Mesendoderm (in vitro differentiated cells): ENCODE results near the gene ARHGAP22.

ENCODE experiments used
- DNase-seq: peaks from one replicate; pipeline ENCODE4 v3.0.0; 2013
- H2AK5ac ChIP-seq: 2 replicates; pipeline ENCODE4 v1.6.1; 2013; ENCODE audit warnings: low read length, inconsistent platforms
- H2BK120ac ChIP-seq: 2 replicates; pipeline ENCODE4 v1.6.1; 2013; ENCODE audit warnings: low read depth, mild to moderate bottlenecking, low read length, moderate library complexity, mixed read lengths
- H2BK15ac ChIP-seq: replicated peaks from 2 replicates; pipeline ENCODE4 v1.6.1; 2013; ENCODE audit warnings: low read depth, mild to moderate bottlenecking, moderate library complexity
- H2BK5ac ChIP-seq: 2 replicates; pipeline ENCODE4 v1.6.1; 2013; ENCODE audit warnings: low read length, inconsistent platforms
- H3K18ac ChIP-seq: 2 replicates; pipeline ENCODE4 v1.6.1; 2013; ENCODE audit warnings: mild to moderate bottlenecking, low read length, mixed read lengths
- H3K23ac ChIP-seq: one replicate; pipeline ENCODE4 v1.6.1; 2013; ENCODE audit warnings: low read length
- H3K27ac ChIP-seq: 2 replicates; pipeline ENCODE4 v1.5.1; 2013; ENCODE audit warnings: low read depth, mild to moderate bottlenecking, inconsistent platforms, low read length, moderate library complexity
- H3K27me3 ChIP-seq: 2 replicates; pipeline ENCODE4 v1.6.1; 2013; ENCODE audit warnings: low read length, control low read depth, mild to moderate bottlenecking, inconsistent platforms; ENCODE audit not compliant: insufficient read depth, poor library complexity
- H3K36me3 ChIP-seq: 2 replicates; pipeline ENCODE4 v1.6.1; 2013; ENCODE audit warnings: low read length, inconsistent platforms; ENCODE audit not compliant: control insufficient read depth, insufficient read depth
- H3K4ac ChIP-seq: one replicate; pipeline ENCODE4 v1.6.1; 2013; ENCODE audit warnings: low read depth, mild to moderate bottlenecking, low read length, moderate library complexity
- H3K4me1 ChIP-seq: 2 replicates; pipeline ENCODE4 v1.6.1; 2013; ENCODE audit warnings: low read depth, low read length, inconsistent platforms; ENCODE audit not compliant: control insufficient read depth
- H3K4me2 ChIP-seq: 2 replicates; pipeline ENCODE4 v1.6.1; 2013; ENCODE audit warnings: low read length
- H3K4me3 ChIP-seq: 2 replicates; pipeline ENCODE4 v1.5.1; 2013; ENCODE audit warnings: mild to moderate bottlenecking, low read length
- H3K56ac ChIP-seq: one replicate; pipeline ENCODE4 v1.6.1; 2013; ENCODE audit warnings: low read length
- H3K79me1 ChIP-seq: 2 replicates; pipeline ENCODE4 v1.6.1; 2013; ENCODE audit warnings: low read length, inconsistent platforms
- H3K79me2 ChIP-seq: 2 replicates; pipeline ENCODE4 v1.6.1; 2013; ENCODE audit warnings: mild to moderate bottlenecking, low read length; ENCODE audit not compliant: control insufficient read depth, insufficient read depth
- H3K9ac ChIP-seq: 2 replicates; pipeline ENCODE4 v1.6.1; 2013; ENCODE audit warnings: low read length, inconsistent platforms
- H4K5ac ChIP-seq: one replicate; pipeline ENCODE4 v1.6.1; 2013; ENCODE audit warnings: low read length
- H4K8ac ChIP-seq: one replicate; pipeline ENCODE4 v1.6.1; 2013; ENCODE audit warnings: low read depth, mild to moderate bottlenecking, control low read depth, low read length, moderate library complexity
- WGBS: extraction: QIAGEN DNeasy Blood & Tissue Kit; methylation state at CpG from one replicate; pipeline ENCODE4 v1.1.7; 2013; ENCODE audit warnings: low lambda C conversion rate, missing lambda C conversion rate; ENCODE audit not compliant: insufficient coverage; ENCODE audit errors: extremely low coverage; 5-methylcytosine and 5-hydroxymethylcytosine counted together

Gene ARHGAP22

DNA sequence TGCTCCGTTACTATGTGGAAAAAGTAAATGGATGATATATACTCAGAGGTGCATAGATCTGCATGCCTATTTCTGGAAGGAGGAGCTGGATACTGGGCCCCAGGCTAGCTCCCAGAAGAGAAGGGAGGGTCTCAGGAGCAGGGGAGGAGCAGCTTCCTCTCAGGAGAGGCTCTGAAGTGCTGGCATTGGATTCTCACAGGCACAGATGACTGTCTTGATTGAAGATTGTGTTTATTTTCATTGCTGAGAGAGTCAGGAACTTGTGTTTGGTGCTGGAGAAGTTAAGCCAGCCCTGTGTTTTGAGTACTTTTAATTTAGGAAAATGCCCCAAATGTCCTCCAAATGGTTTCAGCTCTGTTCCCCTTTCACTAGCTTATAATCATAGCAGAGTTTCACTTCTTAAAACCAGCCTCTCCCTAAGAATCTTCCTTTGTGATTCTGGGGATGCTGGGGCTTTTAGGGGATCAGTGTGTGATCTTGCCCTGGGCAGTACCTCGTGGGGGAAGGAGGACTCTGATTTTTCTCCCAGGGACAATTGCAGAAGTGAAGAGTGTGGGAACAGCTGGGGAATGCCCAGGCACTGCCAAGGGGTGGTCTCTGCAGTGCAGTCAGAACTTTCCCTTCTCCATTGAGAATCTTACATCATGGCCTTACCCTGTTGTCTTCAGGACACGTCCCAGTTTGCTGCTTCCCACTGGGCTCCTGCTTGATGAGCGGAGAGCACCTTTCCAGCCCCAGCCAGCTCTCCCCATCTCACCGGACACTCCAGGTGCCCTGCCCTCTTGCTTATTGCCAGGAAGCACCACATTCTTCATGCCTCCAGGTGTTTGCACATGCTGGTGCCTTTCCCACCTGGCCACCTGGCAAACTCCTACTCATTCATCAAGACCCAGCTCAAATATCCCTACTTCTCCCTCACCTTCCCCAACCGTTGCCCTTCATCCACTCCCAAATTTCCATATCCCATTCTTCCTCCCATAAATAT is 102.8 kb downstream of the ARHGAP22 start:
- no peak overlapping the region for H3K23ac ChIP-seq
- no peak overlapping the region for H2BK15ac ChIP-seq
- no peaks in the 10 kb centered on the region for H3K36me3 ChIP-seq
- H2BK120ac ChIP-seq = no peak overlapping the region
- no peak overlapping the region for H3K4me2 ChIP-seq
- no peaks in the 10 kb centered on the region for H3K4me1 ChIP-seq
- no peak overlapping the region for H3K4me3 ChIP-seq
- no peak overlapping the region for H2AK5ac ChIP-seq
- no peak overlapping the region for H3K56ac ChIP-seq
- H4K8ac ChIP-seq = no peak overlapping the region
- H2BK5ac ChIP-seq = no peak overlapping the region
- no peaks in the 10 kb centered on the region for H3K79me2 ChIP-seq
- no peaks in the 10 kb centered on the region for H3K79me1 ChIP-seq
- H3K27me3 ChIP-seq = no peaks in the 10 kb centered on the region
- no peak overlapping the region for H3K4ac ChIP-seq
- DNase-seq = no peak
- 100% methylated on average over 1 of the region's 6 CpGs for WGBS
- no peak overlapping the region for H3K27ac ChIP-seq
- H3K9ac ChIP-seq = no peak overlapping the region
- no peak overlapping the region for H4K5ac ChIP-seq
- H3K18ac ChIP-seq = no peak overlapping the region

DNA sequence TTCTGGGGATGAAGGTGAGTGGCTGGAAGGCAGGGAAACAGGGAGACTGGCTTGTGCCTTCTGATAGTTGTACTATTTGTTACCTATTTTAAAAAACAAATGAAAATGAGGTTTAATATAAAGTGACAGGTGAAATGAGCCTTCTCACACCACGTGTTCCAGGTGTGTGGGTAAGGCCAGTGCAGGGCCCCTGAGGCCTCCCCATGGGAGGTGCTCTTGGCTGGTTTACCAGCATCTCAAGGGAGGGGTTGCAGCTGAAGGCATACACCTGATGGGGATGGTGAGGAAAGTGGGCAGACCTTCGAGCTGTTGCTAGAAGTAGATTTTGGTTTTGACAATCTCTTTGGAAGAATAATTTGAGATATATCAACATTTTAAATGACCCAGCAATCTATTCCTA is 103.6 kb downstream of the ARHGAP22 start:
- no peak for DNase-seq

DNA sequence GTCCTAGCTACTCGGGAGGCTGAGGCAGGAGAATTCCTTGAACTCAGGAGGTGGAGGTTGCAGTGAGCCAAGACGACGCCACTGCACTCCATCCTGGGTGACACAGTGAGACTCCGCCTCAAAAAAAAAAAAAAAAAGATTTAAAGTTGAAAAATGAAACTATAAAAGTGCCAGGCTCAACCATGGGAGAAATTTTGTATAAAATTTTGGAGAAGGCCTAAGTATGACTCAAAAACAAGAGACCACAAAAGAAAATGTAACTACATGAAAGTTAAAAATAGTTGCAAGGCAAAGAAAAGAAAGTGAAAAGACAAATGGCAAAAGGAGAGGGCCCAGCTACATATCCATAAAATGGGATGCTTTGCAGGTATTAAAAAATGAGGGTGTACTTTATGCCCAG is 104.1 kb downstream of the ARHGAP22 start:
- Histone ChIP-seq H2BK120ac (no peak overlapping the region), H3K27ac (no peak overlapping the region), H2BK5ac (no peak overlapping the region), H4K5ac (no peak overlapping the region), H2BK15ac (no peak overlapping the region), H3K23ac (no peak overlapping the region), H3K36me3 (no peaks in the 10 kb centered on the region), H3K18ac (no peak overlapping the region), H3K4me2 (no peak overlapping the region), H3K27me3 (no peaks in the 10 kb centered on the region), H3K4me1 (no peaks in the 10 kb centered on the region), H4K8ac (no peak overlapping the region), H3K9ac (no peak overlapping the region), H3K4me3 (no peak overlapping the region), H3K79me2 (no peaks in the 10 kb centered on the region), H3K4ac (no peak overlapping the region), H3K79me1 (no peaks in the 10 kb centered on the region), H2AK5ac (no peak overlapping the region), H3K56ac (no peak overlapping the region)
- no peak for DNase-seq
- no CpG with 5 or more reads among the region's 4 CpGs for WGBS

More for the DNA sequence above, 103.6 kb downstream of the ARHGAP22 start:
- Histone ChIP-seq H2BK15ac (no peak overlapping the region), H4K5ac (no peak overlapping the region), H3K18ac (no peak overlapping the region), H3K9ac (no peak overlapping the region), H3K56ac (no peak overlapping the region), H3K27ac (no peak overlapping the region), H3K27me3 (no peaks in the 10 kb centered on the region), H3K79me2 (no peaks in the 10 kb centered on the region), H3K4me2 (no peak overlapping the region), H3K4me1 (no peaks in the 10 kb centered on the region), H3K79me1 (no peaks in the 10 kb centered on the region), H3K36me3 (no peaks in the 10 kb centered on the region), H4K8ac (no peak overlapping the region), H3K23ac (no peak overlapping the region), H2BK120ac (no peak overlapping the region), H2BK5ac (no peak overlapping the region), H3K4ac (no peak overlapping the region), H3K4me3 (no peak overlapping the region), H2AK5ac (no peak overlapping the region)
- WGBS = no CpG with 5 or more reads among the region's 2 CpGs

DNA sequence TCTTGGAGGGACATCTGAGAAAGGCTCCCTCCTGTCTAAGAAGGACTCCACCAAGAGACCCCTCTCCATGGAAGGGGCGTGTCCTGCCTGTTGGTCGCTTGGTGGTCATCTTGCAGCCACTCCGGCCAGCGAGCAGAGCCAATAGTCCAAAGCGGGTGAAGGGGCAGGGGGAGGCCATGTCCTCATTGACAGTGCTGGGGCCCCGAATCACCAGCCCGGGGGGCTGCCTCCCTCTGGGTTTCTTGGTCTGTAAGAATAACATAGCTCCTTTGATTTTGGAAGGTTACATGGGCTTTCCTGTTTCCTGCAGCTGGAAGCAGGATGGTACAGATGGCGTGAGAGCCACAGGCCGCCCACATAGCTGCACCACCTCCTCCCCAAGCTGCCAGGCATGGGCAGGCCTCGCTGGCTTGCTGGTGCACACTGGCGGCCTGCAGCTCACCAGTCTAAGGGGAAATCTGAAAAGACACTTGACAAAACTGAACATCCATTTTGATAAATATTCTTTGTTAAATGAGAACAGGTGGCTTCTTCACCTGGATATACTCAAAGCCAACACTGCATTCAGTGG is 105.8 kb downstream of the ARHGAP22 start:
- Histone ChIP-seq H2BK120ac (no peak overlapping the region), H3K9ac (no peak overlapping the region), H4K8ac (no peak overlapping the region), H4K5ac (no peak overlapping the region), H3K4me1 (no peaks in the 10 kb centered on the region), H3K79me1 (no peaks in the 10 kb centered on the region), H2AK5ac (no peak overlapping the region), H3K79me2 (no peaks in the 10 kb centered on the region), H3K56ac (no peak overlapping the region), H3K27ac (no peak overlapping the region), H3K4me2 (no peak overlapping the region), H3K36me3 (no peaks in the 10 kb centered on the region), H3K23ac (no peak overlapping the region), H3K4ac (no peak overlapping the region), H2BK15ac (no peak overlapping the region), H2BK5ac (no peak overlapping the region), H3K27me3 (no peaks in the 10 kb centered on the region), H3K4me3 (no peak overlapping the region), H3K18ac (no peak overlapping the region)
- DNase-seq = no peak
- no CpG with 5 or more reads among the region's 11 CpGs for WGBS

DNA sequence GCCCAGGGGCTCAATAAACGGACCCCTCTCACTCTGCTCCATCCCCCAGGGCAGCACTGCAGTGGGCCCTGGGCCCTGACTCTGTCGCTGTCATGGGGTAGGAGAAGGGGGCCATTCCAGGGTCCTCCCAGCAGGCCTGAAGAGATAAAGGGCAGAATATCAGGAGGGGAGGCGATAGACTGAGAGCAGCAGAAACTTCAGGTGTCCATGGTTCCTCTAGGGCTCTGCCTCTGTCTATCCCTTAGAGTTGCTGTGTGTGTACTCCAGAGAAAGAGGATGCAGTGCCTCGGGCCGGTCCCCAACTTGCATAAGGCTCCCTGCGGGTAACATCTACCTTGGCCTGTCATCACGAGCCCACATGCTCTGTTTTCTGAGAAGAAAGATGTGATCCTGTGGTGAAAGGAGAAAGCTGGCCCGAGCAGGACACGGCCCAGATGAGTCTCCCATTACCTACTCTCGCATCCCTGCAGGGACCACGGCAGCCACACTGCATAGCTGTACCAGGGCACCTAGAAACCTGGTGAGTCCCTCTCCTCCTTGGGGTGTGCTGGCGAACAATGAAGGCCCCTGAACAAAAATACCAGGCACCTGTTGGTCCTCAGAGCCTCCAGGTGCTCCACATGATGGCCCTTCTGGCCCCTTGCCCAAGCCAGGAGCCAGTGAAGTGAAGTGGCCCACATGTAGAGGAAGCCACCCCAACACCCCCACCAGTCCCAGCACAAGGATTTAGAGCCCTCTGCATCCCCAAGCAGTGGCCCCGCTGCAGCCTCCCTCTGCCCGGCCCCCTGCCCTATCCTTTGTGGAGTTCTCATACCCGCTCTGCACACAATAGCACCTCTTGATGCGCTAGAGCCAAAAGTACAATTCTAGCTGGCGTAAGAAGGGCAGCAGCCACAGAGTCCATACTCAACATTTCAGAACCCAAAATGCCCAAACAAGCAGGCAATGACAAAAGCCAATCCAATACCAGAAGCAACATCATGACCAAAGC is 106.8 kb downstream of the ARHGAP22 start:
- Histone ChIP-seq H4K8ac (no peak overlapping the region), H3K23ac (no peak overlapping the region), H3K18ac (no peak overlapping the region), H2BK5ac (no peak overlapping the region), H2BK120ac (no peak overlapping the region), H2AK5ac (no peak overlapping the region), H3K9ac (no peak overlapping the region), H3K4me1 (no peaks in the 10 kb centered on the region), H3K27me3 (no peaks in the 10 kb centered on the region), H3K79me2 (no peaks in the 10 kb centered on the region), H3K56ac (no peak overlapping the region), H3K4me3 (no peak overlapping the region), H3K79me1 (no peaks in the 10 kb centered on the region), H3K36me3 (no peaks in the 10 kb centered on the region), H2BK15ac (no peak overlapping the region), H3K4ac (no peak overlapping the region), H4K5ac (no peak overlapping the region), H3K4me2 (no peak overlapping the region), H3K27ac (no peak overlapping the region)
- no peak for DNase-seq
- WGBS = no CpG with 5 or more reads among the region's 17 CpGs
